Amniotic epithelial cell (primary cell): ENCODE results near the gene DCANP1.
A peak's percentile ranks its signal among the peaks of the same experiment; 100 is the strongest.

Source experiments
- DNase-seq: peaks from one replicate; pipeline ENCODE4 v3.0.0-alpha.2; 2010; ENCODE audit warnings: low read depth

DCANP1 gene

DNA sequence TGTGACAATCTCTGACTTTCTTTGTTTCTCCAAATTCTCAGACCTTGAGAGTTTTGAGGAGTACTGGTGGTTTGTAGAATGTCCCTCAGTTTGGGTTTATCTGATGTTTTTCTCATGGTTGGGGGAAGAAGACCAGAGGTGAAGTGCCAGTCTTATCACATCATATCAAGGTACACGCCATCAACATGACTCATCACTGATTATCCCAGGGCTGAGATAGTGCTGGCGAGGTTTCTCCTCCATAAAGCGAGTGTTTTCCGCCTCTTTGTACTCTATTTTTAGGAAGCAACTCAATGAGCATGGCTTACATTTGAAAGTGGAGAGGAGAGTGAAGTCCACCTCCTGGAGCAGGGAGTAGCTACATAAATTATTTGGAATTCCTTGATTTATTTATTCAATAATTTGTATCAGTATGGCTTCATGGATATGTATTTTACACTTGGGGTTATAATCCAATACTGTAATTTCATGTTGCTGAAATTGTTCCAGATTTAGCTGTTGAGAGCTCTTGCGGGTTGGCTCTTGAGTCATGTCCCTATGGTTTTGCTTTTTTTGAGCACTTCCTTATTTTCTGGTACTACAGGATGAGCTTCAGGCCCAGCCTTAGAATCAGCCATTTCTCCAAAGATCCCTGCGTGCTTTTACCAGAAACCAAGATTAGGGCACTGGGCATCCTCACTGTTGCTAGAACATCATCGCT lies 23.9 kb downstream of the DCANP1 start:
- DNase-seq: peak; percentile 63

DNA sequence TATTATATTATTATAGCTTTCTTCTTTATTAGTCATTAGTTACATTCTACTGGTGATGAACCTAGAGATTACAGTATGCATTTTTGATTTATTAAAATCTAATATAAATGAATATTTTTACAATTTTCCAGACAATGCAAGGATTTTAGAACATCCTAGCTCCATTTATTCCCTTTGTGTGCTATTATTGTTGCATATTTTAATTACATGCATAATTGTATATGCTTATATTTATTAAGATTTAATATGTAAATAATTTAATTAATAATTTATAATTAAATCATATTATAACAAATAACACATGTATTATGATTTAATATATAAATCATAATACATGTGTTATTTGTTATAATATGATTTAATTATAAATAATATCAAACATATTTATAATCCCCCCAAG lies 24.7 kb downstream of the DCANP1 start:
- DNase-seq: no peak

DNA sequence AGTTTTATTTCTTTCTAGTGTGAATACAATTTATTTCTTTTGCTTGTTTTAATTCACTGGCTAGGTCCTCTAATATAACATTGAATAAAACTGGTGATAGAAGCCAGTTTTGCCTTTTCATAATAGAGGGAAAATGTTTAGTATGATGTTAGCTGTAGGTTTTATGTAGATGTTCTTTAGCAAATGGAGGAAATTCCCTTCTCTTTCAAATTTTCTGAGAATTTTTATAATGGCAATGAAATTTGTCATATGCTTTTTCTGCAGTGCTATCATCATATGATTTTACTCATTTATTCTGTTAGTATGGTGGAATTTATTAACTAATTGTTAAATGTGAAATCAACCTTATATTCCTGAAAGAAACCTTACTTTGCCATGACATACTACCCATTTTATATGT lies 30.1 kb downstream of the DCANP1 start:
- DNase-seq: no peak

DNA sequence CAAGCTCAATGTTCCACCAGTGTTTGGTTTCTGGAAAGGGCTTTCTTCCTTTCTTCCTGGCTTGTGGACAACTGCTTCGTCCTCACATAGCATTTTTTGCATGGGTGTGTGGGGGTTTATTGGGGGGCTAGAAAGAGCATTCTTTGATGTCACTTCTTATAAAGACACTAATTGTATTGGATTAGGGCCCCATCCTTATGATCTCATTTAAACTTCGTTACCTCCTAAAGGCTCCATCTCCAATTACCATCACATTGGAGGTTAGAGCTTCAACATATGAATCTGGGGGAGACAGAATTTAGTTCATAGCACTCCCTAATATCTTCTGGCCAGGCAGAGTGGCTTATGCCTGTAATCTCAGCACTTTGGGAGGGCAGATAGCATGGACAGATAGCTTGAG lies 42.1 kb downstream of the DCANP1 start:
- no peak for DNase-seq

DNA sequence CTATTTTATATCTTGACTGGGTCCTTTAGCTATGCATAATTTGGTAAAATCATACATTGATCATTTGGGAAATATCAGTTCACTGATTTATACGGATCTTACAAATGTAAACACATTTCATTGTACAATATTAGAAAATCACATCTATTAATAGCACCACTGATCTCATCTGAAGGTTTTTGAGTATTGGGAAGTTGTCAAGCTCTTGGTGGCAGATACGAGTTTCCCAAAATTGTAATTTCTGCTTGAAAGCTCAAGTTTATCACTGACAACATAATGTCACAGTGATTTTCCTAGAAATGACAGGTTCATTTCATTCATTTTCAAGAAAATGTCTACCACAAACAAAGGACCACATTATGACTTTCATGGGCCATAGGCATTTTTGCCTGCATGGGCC lies 45.1 kb downstream of the DCANP1 start:
- DNase-seq: no peak

- no peak for DNase-seq
Observed at GRCh38 chr5:135400866-135401265, 46.3 kb downstream of the DCANP1 start.

- no peak for DNase-seq
Observed at GRCh38 chr5:135399794-135400542, 47.2 kb downstream of the DCANP1 start.

DNA sequence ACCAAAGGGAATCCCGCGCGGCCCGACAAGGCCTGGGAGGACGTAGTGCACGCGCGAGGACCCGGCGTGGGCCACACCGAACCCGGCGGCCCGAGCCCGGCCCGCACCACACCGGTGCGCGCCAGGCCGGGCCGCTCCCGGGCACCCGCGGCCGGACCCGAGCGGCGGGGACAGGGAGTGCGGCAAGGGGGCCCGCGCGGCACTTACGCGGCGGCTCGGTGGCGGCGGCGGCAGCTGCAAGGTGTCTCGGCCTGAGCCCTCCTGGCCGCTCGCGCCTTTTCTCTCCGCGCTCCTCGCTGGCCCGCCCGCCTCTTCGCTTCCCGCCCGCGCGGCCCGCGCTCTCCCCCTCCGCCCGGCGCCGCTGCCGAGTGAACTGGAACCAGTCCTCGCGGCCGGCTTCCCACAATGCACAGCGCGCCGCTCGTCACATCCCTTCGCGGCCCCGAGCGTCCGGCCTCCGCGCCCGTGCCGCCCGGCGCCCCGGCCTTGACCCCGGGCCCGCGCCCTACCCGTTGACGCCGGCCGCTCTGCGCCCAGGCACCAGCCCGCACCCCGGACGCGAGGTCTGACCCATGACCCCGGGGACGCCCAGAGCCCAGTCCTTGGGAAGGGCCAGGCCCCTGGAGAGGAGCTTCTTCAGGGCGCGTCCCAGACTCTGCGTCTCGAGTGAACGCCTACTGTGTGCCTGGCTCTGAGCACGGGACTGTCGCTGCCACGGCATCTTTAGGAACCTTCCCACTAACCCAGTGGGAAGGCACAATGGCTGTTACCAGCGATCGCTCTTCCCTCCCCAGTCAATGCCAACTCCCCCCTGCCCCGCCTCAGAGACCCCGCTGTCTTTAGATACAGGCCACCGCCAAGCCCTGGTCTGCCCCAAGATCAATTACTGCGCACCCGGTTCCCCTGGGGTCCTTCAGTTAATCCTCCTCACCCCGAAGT lies 48.0 kb downstream of the DCANP1 start, which contains the start of gene MACROH2A1:
MACROH2A1 (minus strand) TSS at position 377 of the 939 bp plus-strand sequence. CDS start 10,138 bp downstream, outside the sequence.
- DNase-seq: peak; percentile 78

DNA sequence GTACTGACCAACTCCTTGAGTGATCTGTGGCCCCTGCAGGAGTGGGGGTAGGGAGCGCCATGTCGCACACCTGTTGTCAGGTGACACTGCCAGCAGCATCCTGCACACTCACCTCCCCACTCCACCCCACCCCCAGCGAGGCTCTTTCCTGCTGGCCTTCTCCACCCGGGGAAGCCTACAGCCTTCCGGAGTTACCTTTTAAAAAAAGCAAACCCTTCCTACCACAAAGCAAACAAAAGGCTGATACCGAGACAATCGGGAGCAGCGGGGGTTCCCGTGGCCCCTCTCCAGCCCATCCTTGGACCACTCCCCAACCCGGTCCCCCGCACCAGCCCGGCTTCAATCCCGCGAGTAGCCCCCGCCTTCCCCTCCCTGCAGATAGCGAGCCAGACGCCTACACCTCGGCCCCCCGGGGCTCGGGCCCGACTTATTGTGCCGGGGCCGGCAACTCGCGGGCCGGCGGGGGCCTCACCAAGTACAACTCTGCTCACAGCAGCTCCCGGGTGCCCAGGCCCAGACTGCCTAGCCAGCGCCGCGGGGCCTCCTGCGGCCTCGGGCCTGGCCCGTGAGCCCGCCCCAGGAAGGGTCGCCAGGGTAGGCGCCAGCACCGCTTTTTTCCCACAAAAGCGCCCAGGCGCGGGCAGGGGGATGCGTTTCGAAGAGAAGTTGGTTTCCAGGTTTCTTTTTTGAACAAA lies 48.8 kb downstream of the DCANP1 start:
- no peak for DNase-seq

DNA sequence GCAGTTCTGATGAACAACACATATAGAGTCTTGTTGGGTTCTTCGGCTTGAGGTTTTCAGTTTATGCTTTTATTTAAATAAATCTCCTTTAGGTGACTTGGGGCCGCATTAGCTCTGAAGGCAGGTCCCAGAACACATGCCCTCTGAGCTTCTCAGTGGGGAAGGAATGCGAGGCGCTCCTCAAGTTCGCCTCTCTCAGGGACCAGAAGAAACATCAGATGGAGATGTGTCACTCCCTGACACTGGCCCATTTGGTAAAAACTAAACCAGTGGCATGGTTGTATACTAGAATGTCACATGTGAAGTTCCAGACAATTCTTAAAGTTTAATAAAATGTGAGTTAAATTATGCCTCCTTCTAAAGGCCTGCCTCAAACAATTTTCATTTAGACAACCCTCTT lies 50.1 kb downstream of the DCANP1 start:
- DNase-seq: no peak

GRCh38 chr5:135396459-135397055 lies 50.6 kb downstream of the DCANP1 start:
- no peak for DNase-seq

GRCh38 chr5:135395866-135396265 lies 51.3 kb downstream of the DCANP1 start:
- no peak for DNase-seq

GRCh38 chr5:135395451-135395850 lies 51.7 kb downstream of the DCANP1 start:
- DNase-seq: no peak
